H54 (cell line): ENCODE data around the gene TRAPPC3.

Experiments used
- DNase-seq: peaks from one replicate; pipeline ENCODE4 v3.0.0; 2011; ENCODE audit warnings: low spot score, mixed read lengths; ENCODE audit not compliant: insufficient read length
- FAIRE-seq: peaks from 3 replicates; lab custom pipeline; 2011; peaks lifted over from hg19 to GRCh38; lab: Jason Lieb, UNC
- POLR2A ChIP-seq: IDR thresholded peaks from 2 replicates; pipeline ENCODE4 v1.6.1; 2011; ENCODE audit warnings: low read depth, mild to moderate bottlenecking, low read length

TRAPPC3 gene

GRCh38 chr1:36087233-36088123, 61.8 kb downstream of the TRAPPC3 start:
- DNase-seq, result no peak
- FAIRE-seq, result no peak
- TF ChIP-seq POLR2A, result no peak
